GM23338 (cell line): ENCODE data around the gene CRISPLD2. TPM values are rescaled to one million over a fixed set of nuclear protein-coding genes. Genes with fewer than 3 reads are reported as not detected.

Source experiments
- ATAC-seq: fragments of 200-7000 bp; cut with Tn5 transposase; 3 replicates; pipeline ENCODE4 v1.9.1; 2020
- DNase-seq: peaks from one replicate; pipeline ENCODE4 v3.0.0-alpha.2; 2015; ENCODE audit warnings: low spot score
- H2AFZ ChIP-seq: fragments of 200-600 bp; sonication (generic); 2 replicates; pipeline ENCODE4 v1.8.0; 2016; ENCODE audit warnings: antibody characterized with exemption, mild to moderate bottlenecking, moderate library complexity
- H3F3A ChIP-seq: fragments of 200-600 bp; sonication (generic); replicated peaks from 2 replicates; pipeline ENCODE4 v1.8.0; 2017; ENCODE audit warnings: antibody characterized with exemption, mixed run types, low read depth
- H3K27ac ChIP-seq: fragments of 200-600 bp; sonication (generic); 2 replicates; pipeline ENCODE4 v1.6.1; 2016; ENCODE audit warnings: low read depth
- H3K27me3 ChIP-seq: fragments of 200-600 bp; sonication (generic); 2 replicates; pipeline ENCODE4 v1.8.0; 2016; ENCODE audit warnings: mild to moderate bottlenecking, mixed run types, moderate library complexity; ENCODE audit not compliant: insufficient read depth
- H3K36me3 ChIP-seq: fragments of 200-600 bp; sonication (generic); 2 replicates; pipeline ENCODE4 v1.8.0; 2016; ENCODE audit warnings: mild to moderate bottlenecking; ENCODE audit not compliant: insufficient read depth
- H3K4me1 ChIP-seq: fragments of 200-600 bp; sonication (generic); 2 replicates; pipeline ENCODE4 v1.8.0; 2016; ENCODE audit warnings: mild to moderate bottlenecking, moderate library complexity; ENCODE audit not compliant: insufficient read depth
- H3K4me2 ChIP-seq: fragments of 200-600 bp; sonication (generic); 2 replicates; pipeline ENCODE4 v1.7.1; 2017; ENCODE audit warnings: mixed run types
- H3K4me3 ChIP-seq: fragments of 200-600 bp; sonication (generic); 2 replicates; pipeline ENCODE4 v1.6.1; 2016; ENCODE audit warnings: mixed run types
- H3K79me2 ChIP-seq: fragments of 200-600 bp; sonication (generic); replicated peaks from 2 replicates; pipeline ENCODE4 v1.8.0; 2017; ENCODE audit warnings: mild to moderate bottlenecking; ENCODE audit not compliant: insufficient read depth
- H3K9me2 ChIP-seq: fragments of 200-600 bp; sonication (generic); 2 replicates; pipeline ENCODE4 v1.8.0; 2017; ENCODE audit not compliant: insufficient read depth
- H4K20me1 ChIP-seq: fragments of 200-600 bp; sonication (generic); replicated peaks from 2 replicates; pipeline ENCODE4 v1.8.0; 2017; ENCODE audit warnings: mild to moderate bottlenecking; ENCODE audit not compliant: insufficient read depth
- H3K27ac Mint-ChIP-seq: 2 replicates; pipeline ENCODE4 v1.8.0; 2020; ENCODE audit warnings: inconsistent platforms, mild to moderate bottlenecking, moderate library complexity, mixed read lengths
- H3K27me3 Mint-ChIP-seq: 3 replicates; pipeline ENCODE4 v1.8.0; 2022; ENCODE audit warnings: low read depth, mild to moderate bottlenecking, moderate library complexity, mixed read lengths, inconsistent platforms; ENCODE audit not compliant: insufficient read depth, poor library complexity
- H3K36me3 Mint-ChIP-seq: 3 replicates; pipeline ENCODE4 v1.8.0; 2021; ENCODE audit warnings: low read depth, mild to moderate bottlenecking, inconsistent platforms, moderate library complexity, mixed read lengths
- H3K4me1 Mint-ChIP-seq: 3 replicates; pipeline ENCODE4 v1.8.0; 2020; ENCODE audit warnings: mild to moderate bottlenecking, inconsistent platforms, mixed read lengths
- H3K4me3 Mint-ChIP-seq: 3 replicates; pipeline ENCODE4 v1.8.0; 2021; ENCODE audit warnings: moderate library complexity, mild to moderate bottlenecking, inconsistent platforms, mixed read lengths
- H3K9me3 Mint-ChIP-seq: 3 replicates; pipeline ENCODE4 v1.8.0; 2020; ENCODE audit warnings: moderate library complexity, mild to moderate bottlenecking, inconsistent platforms, mixed read lengths
- CREB1 ChIP-seq: fragments of 250-450 bp; sonication (Bioruptor Pico); IDR thresholded peaks from 2 replicates; pipeline ENCODE4 v1.5.0; 2020; ENCODE audit warnings: low read depth, mild to moderate bottlenecking, moderate library complexity
- CTCF ChIP-seq, 2 experiments: fragments of 200-600 bp in 1 of 2; sonication (generic) in 1 of 2; conservative IDR thresholded peaks; 2 replicates each; pipeline versions ENCODE4 v1.5.1 to v1.6.1; 2016 to 2017; ENCODE audit warnings: antibody characterized with exemption in 2 of 2, low read depth in 2 of 2, mild to moderate bottlenecking in 2 of 2, moderate library complexity in 1 of 2
- ETS1 ChIP-seq: IDR thresholded peaks from 2 replicates; pipeline ENCODE4 v1.6.1; 2016; ENCODE audit warnings: antibody characterized with exemption
- EZH2 ChIP-seq: fragments of 200-600 bp; sonication (generic); IDR thresholded peaks from one replicate; pipeline ENCODE4 v1.8.0; 2017; ENCODE audit warnings: antibody characterized with exemption, mild to moderate bottlenecking, low read depth; ENCODE audit not compliant: unreplicated experiment
- EZH2phosphoT487 ChIP-seq: fragments of 200-600 bp; sonication (generic); IDR thresholded peaks from one replicate; pipeline ENCODE4 v1.8.1; 2018; ENCODE audit warnings: antibody characterized with exemption; ENCODE audit not compliant: unreplicated experiment
- JUNB ChIP-seq: IDR thresholded peaks from one replicate; pipeline ENCODE4 v1.6.1; 2016; ENCODE audit warnings: antibody characterized with exemption; ENCODE audit not compliant: unreplicated experiment
- NANOG ChIP-seq: IDR thresholded peaks from 2 replicates; pipeline ENCODE4 v1.6.1; 2016; ENCODE audit warnings: antibody characterized with exemption, borderline replicate concordance
- POLR2AphosphoS5 ChIP-seq: IDR thresholded peaks from 2 replicates; pipeline ENCODE4 v1.6.1; 2016; ENCODE audit warnings: antibody characterized with exemption, low read depth
- REST ChIP-seq: IDR thresholded peaks from one replicate; pipeline ENCODE4 v1.6.1; 2018; ENCODE audit warnings: antibody characterized with exemption; ENCODE audit not compliant: unreplicated experiment
- STAT1 ChIP-seq: IDR thresholded peaks from one replicate; pipeline ENCODE4 v1.6.1; 2016; ENCODE audit warnings: antibody characterized with exemption; ENCODE audit not compliant: unreplicated experiment
- ZNF114 ChIP-seq: fragments of 250-450 bp; sonication (Bioruptor Pico); IDR thresholded peaks from 2 replicates; pipeline ENCODE4 v1.5.0; 2020; ENCODE audit warnings: mild to moderate bottlenecking, moderate library complexity
- ZNF331 ChIP-seq: fragments of 250-450 bp; sonication (Bioruptor Pico); IDR thresholded peaks from 2 replicates; pipeline ENCODE4 v1.5.0; 2020; ENCODE audit warnings: low read depth, mild to moderate bottlenecking, moderate library complexity
- ZNF462 ChIP-seq: fragments of 250-450 bp; sonication (Bioruptor Pico); IDR thresholded peaks from 2 replicates; pipeline ENCODE4 v1.5.0; 2020; ENCODE audit warnings: mild to moderate bottlenecking, moderate library complexity
- polyA plus RNA-seq: library from polyadenylated mRNA; unstranded; fragments of >200 nt; fragmentation: Nextera tagmentation; extraction: Ambion mirVana; gene quantifications from 2 replicates; pipeline ENCODE4 v1.2.1, GENCODE V29; 2016
- total RNA-seq: library from RNA; depleted of rRNA; stranded (reverse); fragments of >200 nt; shearing (Covaris generic); gene quantifications from 2 replicates; pipeline ENCODE4 v1.2.3, GENCODE V29; 2014

The CRISPLD2 gene
- total and polyA plus RNA-seq, 2 experiments from 2014 or later = 2.6 to 8.3 TPM

GRCh38 chr16:84932681-84933080 is 112.9 kb downstream of the CRISPLD2 start:
- ATAC-seq (no peak), DNase-seq (no peak)
- H3K4me2 ChIP-seq = no peak overlapping the region
- H3K27ac Mint-ChIP-seq = no peak overlapping the region
- no peaks in the 10 kb centered on the region for H3K4me1 Mint-ChIP-seq
- TF ChIP-seq POLR2AphosphoS5 (no peak), CREB1 (CRISPR knock-in tag) (no peak), ZNF462 (CRISPR knock-in tag) (no peak), ZNF331 (no peak), REST (no peak), JUNB (no peak), NANOG (no peak), EZH2phosphoT487 (no peak), ETS1 (no peak), STAT1 (no peak), ZNF114 (CRISPR knock-in tag) (no peak), EZH2 (no peak), CTCF (conservative IDR thresholded peaks at IDR 0.05; ENCODE audit: low read depth in 2 of 2) (no peak)
- H3K27ac ChIP-seq = no peak overlapping the region
- no peaks in the 10 kb centered on the region; the same call in 2 of the 3 replicates for H3K9me3 Mint-ChIP-seq
- no peak overlapping the region for H3K4me3 Mint-ChIP-seq
- H3K36me3 Mint-ChIP-seq = no peaks in the 10 kb centered on the region; the same call in 2 of the 3 replicates
- H3K4me3 ChIP-seq = no peak overlapping the region
- H2AFZ ChIP-seq = no peak overlapping the region
- no peaks in the 10 kb centered on the region for H3K36me3 ChIP-seq
- no peaks in the 10 kb centered on the region for H3F3A ChIP-seq
- no peaks in the 10 kb centered on the region for H4K20me1 ChIP-seq
- H3K27me3 ChIP-seq = no peaks in the 10 kb centered on the region
- no peaks in the 10 kb centered on the region for H3K9me2 ChIP-seq
- peaks cover 5% of the 10 kb centered on the region for H3K27me3 Mint-ChIP-seq
- no peaks in the 10 kb centered on the region for H3K79me2 ChIP-seq
- no peaks in the 10 kb centered on the region for H3K4me1 ChIP-seq
